Activated CD4-positive, alpha-beta memory T cell treated with anti-CD3 and anti-CD28 coated beads, Interleukin-2, amount 10 ng/mL, durations not matched to agents 7 days and 5 days (primary cell): ENCODE data around the gene CORO1A. TPM values are rescaled to one million over a fixed set of nuclear protein-coding genes. Genes with fewer than 3 reads are reported as not detected.

Experiments
- CTCF ChIA-PET: fragments of 350-600 bp; sonication (Branson Sonifier 250); formaldehyde crosslinking; loops from one replicate; lab custom pipeline; 2021; ENCODE audit warnings: antibody characterized with exemption, inconsistent platforms; lab: Charles Lee
- POLR2A ChIA-PET: fragments of 350-600 bp; sonication (Branson Sonifier 250); formaldehyde crosslinking; loops from one replicate; lab custom pipeline; 2021; ENCODE audit warnings: antibody characterized with exemption; lab: Charles Lee
- DNase-seq: peaks from one replicate; pipeline ENCODE4 v3.0.0-alpha.2; 2020
- H3K27ac Mint-ChIP-seq: one replicate; pipeline ENCODE4 v1.8.0; 2021; ENCODE audit warnings: mild to moderate bottlenecking, mixed read lengths
- H3K27me3 Mint-ChIP-seq: one replicate; pipeline ENCODE4 v1.8.0; 2021; ENCODE audit warnings: mixed read lengths
- H3K36me3 Mint-ChIP-seq: one replicate; pipeline ENCODE4 v1.8.0; 2021; ENCODE audit warnings: low read depth, mixed read lengths
- H3K4me1 Mint-ChIP-seq: one replicate; pipeline ENCODE4 v1.8.0; 2021; ENCODE audit warnings: mixed read lengths
- H3K4me3 Mint-ChIP-seq: one replicate; pipeline ENCODE4 v1.8.0; 2021; ENCODE audit warnings: mild to moderate bottlenecking, mixed read lengths
- H3K9me3 Mint-ChIP-seq: one replicate; pipeline ENCODE4 v1.8.0; 2021; ENCODE audit warnings: mixed read lengths
- total RNA-seq, 2 experiments: library from RNA; stranded (reverse); gene quantifications; one replicate each; pipeline ENCODE4 v1.2.3, GENCODE V29; 2021

The CORO1A gene
- total RNA-seq: 1,000 to 10,000 TPM; 1,737 to 1,754 TPM

DNA sequence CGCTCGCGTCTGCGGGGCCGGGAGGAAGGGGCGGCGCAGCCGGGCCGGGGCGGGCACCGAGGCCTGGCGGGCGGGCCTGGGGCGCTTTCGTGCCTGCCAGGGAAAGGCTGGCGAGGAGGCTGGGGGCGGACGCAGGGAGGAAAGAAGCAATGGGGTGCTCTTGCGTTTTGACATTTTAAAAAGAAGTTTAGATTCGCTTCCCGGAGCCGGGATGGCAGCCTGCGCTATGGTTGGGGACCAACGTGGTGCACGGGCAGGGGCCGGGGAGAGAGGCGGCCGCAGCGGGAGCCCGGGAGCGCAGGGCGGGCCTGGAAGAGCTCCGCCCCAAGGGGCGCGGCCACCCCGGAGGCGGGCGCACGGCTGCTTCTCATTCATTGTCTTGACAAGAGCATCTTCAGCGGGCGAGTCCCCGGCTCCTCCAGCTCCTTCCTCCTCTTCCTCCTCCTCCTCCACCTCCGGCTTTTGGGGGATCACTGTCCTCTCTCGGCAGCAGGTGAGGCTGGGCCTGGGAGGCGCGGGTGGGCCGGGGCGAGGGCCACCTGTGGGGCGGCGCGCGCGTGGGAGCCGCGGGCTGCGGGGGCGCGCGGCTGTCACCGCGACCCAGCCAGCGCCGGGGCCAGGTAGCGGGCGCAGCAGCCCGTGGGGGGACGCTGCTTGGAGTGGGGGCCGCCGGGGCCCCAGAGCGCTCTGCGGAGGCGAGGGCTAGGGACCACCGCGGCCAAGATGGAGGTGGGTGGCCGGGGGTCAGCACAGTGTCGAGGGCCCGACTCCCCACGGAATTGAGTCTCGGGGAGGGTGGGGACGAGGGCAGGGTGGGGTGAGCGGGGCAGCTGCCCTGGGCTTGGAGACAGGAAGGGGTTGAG lies at the start of gene CORO1A:
CORO1A (plus strand) TSS at position 370 of the 863 bp plus-strand sequence. CDS start 1,608 bp downstream, outside the sequence.
- peak; percentile 90 for DNase-seq
- H3K27me3 Mint-ChIP-seq: no peaks in the 10 kb centered on the region
- POLR2A ChIA-PET: interaction anchor here (0.7 to 7.7 kb wide), 36 partner anchors 16 to 393 kb away, joined by 3 to 92 read pairs (median 4); partner anchors contain the start of genes ALDOA, GDPD3, HIRIP3 and ITGAL

DNA sequence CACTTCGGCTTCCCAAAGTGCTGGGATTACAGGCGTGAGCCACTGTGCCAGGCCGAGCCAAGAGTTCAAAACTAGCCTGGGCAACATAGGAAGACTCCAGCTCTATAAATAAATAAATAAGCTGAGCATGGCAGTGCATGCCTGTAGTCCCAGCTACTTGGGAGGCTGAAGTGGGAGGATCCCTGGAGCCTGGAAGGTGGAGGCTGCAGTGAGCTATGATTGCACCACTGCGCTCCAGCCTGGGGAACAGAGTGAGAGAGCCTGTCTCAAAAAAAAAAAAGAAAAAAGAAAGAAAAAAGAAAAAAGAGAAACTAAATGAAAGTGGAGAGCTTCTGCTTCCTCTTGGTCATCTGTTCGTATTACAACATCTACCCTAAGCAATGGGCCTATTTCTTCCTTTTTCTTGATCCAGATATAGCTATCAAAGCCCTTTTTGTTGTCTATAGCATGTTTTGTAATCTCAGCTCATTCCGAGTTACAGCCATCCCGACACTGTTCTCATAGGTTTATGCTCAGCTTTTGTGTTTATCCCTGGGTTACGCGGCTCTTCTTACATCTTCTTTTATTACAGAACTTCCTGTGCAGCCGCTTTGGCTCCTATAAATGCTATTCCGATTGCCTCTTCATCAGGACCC lies 46.3 kb upstream of the CORO1A start:
- Mint-ChIP-seq H3K4me1 (peaks cover 11% of the 10 kb centered on the region), H3K4me3 (no peak overlapping the region), H3K27ac (no peak overlapping the region), H3K27me3 (no peaks in the 10 kb centered on the region), H3K9me3 (no peaks in the 10 kb centered on the region), H3K36me3 (no peaks in the 10 kb centered on the region)
- ChIA-PET POLR2A (interaction anchor here (1.1 kb wide), 1 partner anchor 48 kb away, joined by 3 read pairs; no protein-coding TSS in a partner anchor), CTCF (interaction anchor here (1.0 to 1.4 kb wide), 3 partner anchors 9 to 293 kb away, joined by 3 to 6 read pairs (median 3); partner anchors contain the start of gene DCTPP1)
- DNase-seq: no peak

More for the DNA sequence above, at the start of gene CORO1A:
- Mint-ChIP-seq H3K4me1 (peaks cover 29% of the 10 kb centered on the region), H3K4me3 (peak within 1 kb of the TSS; percentile 100), H3K27ac (peak within 1 kb of the TSS; percentile 99), H3K9me3 (no peaks in the 10 kb centered on the region), H3K36me3 (peaks cover 45% of the 10 kb centered on the region)
- CTCF ChIA-PET: interaction anchor here (0.5 to 2.3 kb wide), 10 partner anchors 22 to 312 kb away, joined by 3 to 14 read pairs (median 3); partner anchors contain the start of genes DCTPP1 and TBX6

DNA sequence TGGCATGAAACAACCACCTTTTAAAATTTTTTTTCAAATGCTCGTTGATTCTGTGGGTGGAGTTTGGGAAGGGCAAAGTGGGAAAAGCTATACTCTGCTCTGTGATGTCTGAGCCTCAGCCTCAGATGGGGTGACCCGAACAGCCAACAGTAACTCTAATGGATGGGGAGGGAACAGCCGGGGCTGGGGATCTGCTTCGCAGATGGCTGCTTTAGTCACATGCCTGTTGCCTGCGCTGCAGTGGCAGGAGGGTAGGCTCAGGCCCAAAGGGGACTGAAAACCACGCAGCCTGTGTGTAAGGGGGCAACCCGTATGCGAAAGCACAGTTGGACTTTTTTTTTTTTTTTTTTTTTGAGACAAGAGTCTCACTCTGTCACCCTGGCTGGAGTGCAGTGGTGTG lies 45.5 kb upstream of the CORO1A start:
- Mint-ChIP-seq H3K27ac (no peak overlapping the region), H3K9me3 (no peaks in the 10 kb centered on the region), H3K27me3 (no peaks in the 10 kb centered on the region), H3K4me3 (no peak overlapping the region), H3K4me1 (peaks cover 12% of the 10 kb centered on the region), H3K36me3 (no peaks in the 10 kb centered on the region)
- DNase-seq: no peak
- ChIA-PET CTCF (interaction anchor here (1.0 to 1.8 kb wide), 4 partner anchors 9 to 292 kb away, joined by 3 to 6 read pairs (median 4); partner anchors contain the start of genes DCTPP1 and GDPD3), POLR2A (interaction anchor here (1.1 kb wide), 1 partner anchor 47 kb away, joined by 3 read pairs; no protein-coding TSS in a partner anchor)

- Mint-ChIP-seq H3K9me3 (no peaks in the 10 kb centered on the region), H3K36me3 (no peaks in the 10 kb centered on the region), H3K4me3 (no peak overlapping the region), H3K4me1 (peaks cover 18% of the 10 kb centered on the region), H3K27ac (peak overlapping the region; percentile 56), H3K27me3 (no peaks in the 10 kb centered on the region)
- ChIA-PET CTCF (interaction anchor here (0.8 to 1.9 kb wide), 5 partner anchors 27 to 270 kb away, joined by 3 to 5 read pairs (median 3); partner anchors contain the start of gene GDPD3), POLR2A (interaction anchor here (0.6 to 1.8 kb wide), 6 partner anchors 9 to 48 kb away, joined by 3 to 13 read pairs (median 4); partner anchors contain the start of genes CORO1A, TBX6 and YPEL3)
- no peak for DNase-seq
Observed at GRCh38 chr16:30139583-30140481, 43.6 kb upstream of the CORO1A start.

GRCh38 chr16:30141750-30142149 lies 41.7 kb upstream of the CORO1A start:
- Mint-ChIP-seq H3K4me3 (no peak overlapping the region), H3K4me1 (peaks cover 18% of the 10 kb centered on the region), H3K9me3 (peaks cover 1% of the 10 kb centered on the region), H3K27me3 (no peaks in the 10 kb centered on the region), H3K36me3 (no peaks in the 10 kb centered on the region), H3K27ac (no peak overlapping the region)
- POLR2A ChIA-PET: no interaction called here
- DNase-seq: no peak
- CTCF ChIA-PET: interaction anchor here (0.6 to 1.2 kb wide), 3 partner anchors 50 to 273 kb away, joined by 3 to 4 read pairs (median 3); partner anchors contain the start of gene TBX6

DNA sequence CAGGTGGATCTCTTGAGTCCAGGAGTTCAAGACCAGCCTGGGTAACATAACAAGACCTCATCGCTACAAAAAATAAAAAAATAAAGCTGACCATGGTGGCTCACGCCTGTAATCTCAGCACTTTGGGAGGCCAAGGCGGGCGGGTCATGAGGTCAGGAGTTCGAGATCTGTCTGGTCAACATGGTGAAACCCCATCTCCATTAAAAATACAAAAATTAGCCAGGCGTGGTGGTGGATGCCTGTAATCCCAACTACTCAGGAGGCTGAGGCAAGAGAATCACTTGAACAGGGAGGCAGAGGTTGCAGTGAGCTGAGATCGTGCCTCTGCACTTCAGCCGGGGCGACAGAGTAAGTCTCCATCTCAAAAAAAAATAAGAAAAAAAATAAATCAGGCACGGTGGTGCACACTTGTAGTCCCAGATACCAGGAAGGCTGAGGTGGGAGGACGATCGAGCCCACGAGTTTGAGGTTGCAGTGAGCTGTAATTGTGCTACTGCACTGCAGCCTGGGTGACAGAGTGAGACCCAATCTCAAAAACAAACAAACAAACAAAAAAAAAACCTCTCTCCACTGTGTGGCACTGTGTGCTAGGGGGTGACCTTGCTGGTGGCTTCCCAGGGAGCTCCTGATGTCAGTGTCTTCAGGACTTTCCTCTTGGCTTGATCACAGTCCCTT lies 40.6 kb upstream of the CORO1A start:
- H3K4me3 Mint-ChIP-seq: no peak overlapping the region
- H3K27ac Mint-ChIP-seq: no peak overlapping the region
- peaks cover 3% of the 10 kb centered on the region for H3K9me3 Mint-ChIP-seq
- ChIA-PET CTCF (interaction anchor here (0.5 to 1.6 kb wide), 18 partner anchors 8 to 487 kb away, joined by 3 to 9 read pairs (median 3); partner anchors contain the start of genes CORO1A, TBC1D10B and TBX6), POLR2A (interaction anchor here (0.7 to 1.5 kb wide), 6 partner anchors 9 to 264 kb away, joined by 3 to 33 read pairs (median 3); partner anchors contain the start of genes CORO1A and ZNF771)
- peaks cover 2% of the 10 kb centered on the region for H3K36me3 Mint-ChIP-seq
- no peaks in the 10 kb centered on the region for H3K27me3 Mint-ChIP-seq
- DNase-seq: peak; percentile 36
- peaks cover 18% of the 10 kb centered on the region for H3K4me1 Mint-ChIP-seq

DNA sequence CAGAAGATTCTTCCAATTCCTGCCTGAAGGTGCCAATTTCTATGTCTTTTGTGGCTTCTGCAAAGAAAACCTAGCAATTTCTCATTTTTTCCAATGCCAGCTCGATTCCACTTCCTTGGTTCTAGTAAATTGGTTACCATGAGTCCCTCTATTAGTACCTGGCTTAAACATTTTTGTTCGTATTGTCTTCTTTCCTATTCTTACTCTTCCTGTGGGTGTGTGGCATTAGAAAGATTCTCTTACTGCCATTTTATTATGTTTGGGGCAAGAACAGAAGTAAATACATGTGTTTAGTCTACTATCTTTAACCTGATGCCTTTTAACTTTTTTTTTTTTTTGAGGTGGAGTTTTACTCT lies 40.1 kb upstream of the CORO1A start:
- DNase-seq: no peak
- ChIA-PET CTCF (interaction anchor here (0.5 to 1.6 kb wide), 15 partner anchors 8 to 487 kb away, joined by 3 to 9 read pairs (median 3); partner anchors contain the start of genes CORO1A and TBC1D10B), POLR2A (interaction anchor here (0.8 to 1.5 kb wide), 5 partner anchors 10 to 234 kb away, joined by 3 to 33 read pairs (median 3); partner anchors contain the start of gene CORO1A)
- no peaks in the 10 kb centered on the region for H3K27me3 Mint-ChIP-seq
- H3K36me3 Mint-ChIP-seq: peaks cover 4% of the 10 kb centered on the region
- peaks cover 4% of the 10 kb centered on the region for H3K9me3 Mint-ChIP-seq
- no peak overlapping the region for H3K27ac Mint-ChIP-seq
- H3K4me1 Mint-ChIP-seq: peaks cover 18% of the 10 kb centered on the region
- no peak overlapping the region for H3K4me3 Mint-ChIP-seq

DNA sequence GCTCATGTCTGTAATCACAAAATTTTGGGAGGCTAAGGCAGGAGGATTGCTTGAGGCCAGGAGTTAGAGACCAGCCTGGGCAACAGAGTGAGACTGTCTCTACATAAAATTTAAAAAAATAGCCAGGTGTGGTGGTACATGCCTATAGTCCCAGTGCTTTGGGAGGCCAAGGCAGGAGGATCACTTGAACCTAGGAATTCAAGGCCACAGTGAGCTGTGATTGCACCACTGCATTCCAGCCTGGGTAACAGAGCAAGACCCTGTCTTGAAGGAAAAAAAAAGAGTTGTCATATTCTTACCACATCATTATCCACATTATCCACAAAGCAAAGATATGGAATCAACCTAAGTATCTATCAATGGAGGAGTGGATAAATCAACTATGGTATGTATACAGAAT lies 39.4 kb upstream of the CORO1A start:
- no peak overlapping the region for H3K27ac Mint-ChIP-seq
- H3K9me3 Mint-ChIP-seq: peaks cover 8% of the 10 kb centered on the region
- CTCF ChIA-PET: no interaction called here
- peaks cover 18% of the 10 kb centered on the region for H3K4me1 Mint-ChIP-seq
- H3K27me3 Mint-ChIP-seq: no peaks in the 10 kb centered on the region
- POLR2A ChIA-PET: no interaction called here
- no peak for DNase-seq
- no peak overlapping the region for H3K4me3 Mint-ChIP-seq
- H3K36me3 Mint-ChIP-seq: peaks cover 4% of the 10 kb centered on the region

DNA sequence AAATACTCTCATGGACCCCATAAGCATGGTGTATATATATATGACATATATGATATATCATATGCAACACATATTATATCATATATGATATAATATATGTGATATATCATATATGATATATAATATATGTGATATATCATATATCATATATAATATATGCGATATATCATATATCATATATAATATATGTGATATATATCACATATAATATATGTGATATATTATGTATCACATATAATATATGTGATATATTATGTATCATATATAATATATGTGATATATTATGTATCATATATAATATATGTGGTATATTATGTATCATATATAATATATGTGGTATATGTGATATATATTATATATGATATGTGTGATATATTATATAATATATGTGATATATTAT lies 38.5 kb upstream of the CORO1A start:
- POLR2A ChIA-PET: no interaction called here
- no peak for DNase-seq
- CTCF ChIA-PET: no interaction called here
- Mint-ChIP-seq H3K27ac (no peak overlapping the region), H3K4me1 (peaks cover 11% of the 10 kb centered on the region), H3K36me3 (peaks cover 11% of the 10 kb centered on the region), H3K27me3 (no peaks in the 10 kb centered on the region), H3K9me3 (peaks cover 14% of the 10 kb centered on the region), H3K4me3 (no peak overlapping the region)

GRCh38 chr16:30145657-30146056 lies 37.7 kb upstream of the CORO1A start:
- POLR2A ChIA-PET: interaction anchor here (0.7 to 1.2 kb wide), 2 partner anchors 22 to 40 kb away, joined by 3 read pairs; no protein-coding TSS in a partner anchor
- Mint-ChIP-seq H3K4me1 (peaks cover 10% of the 10 kb centered on the region), H3K9me3 (peaks cover 14% of the 10 kb centered on the region), H3K27ac (no peak overlapping the region), H3K4me3 (no peak overlapping the region), H3K27me3 (no peaks in the 10 kb centered on the region), H3K36me3 (peaks cover 13% of the 10 kb centered on the region)
- CTCF ChIA-PET: no interaction called here
- DNase-seq: no peak

- POLR2A ChIA-PET: interaction anchor here (1.0 kb wide), 1 partner anchor 35 kb away, joined by 3 read pairs; the partner anchor contains the start of gene CORO1A
- Mint-ChIP-seq H3K36me3 (peaks cover 13% of the 10 kb centered on the region), H3K4me3 (no peak overlapping the region), H3K4me1 (peaks cover 5% of the 10 kb centered on the region), H3K27ac (no peak overlapping the region), H3K9me3 (peaks cover 20% of the 10 kb centered on the region), H3K27me3 (peaks cover 2% of the 10 kb centered on the region)
- CTCF ChIA-PET: interaction anchor here (0.8 kb wide), 1 partner anchor 38 kb away, joined by 5 read pairs; no protein-coding TSS in a partner anchor
- DNase-seq: no peak
Observed at GRCh38 chr16:30147843-30148510, 35.4 kb upstream of the CORO1A start.
